Vagina (tissue), 2 donors: ENCODE data around the gene QKI.

Source experiments
- POLR2AphosphoS5 ChIP-seq, 2 donors: sonication (generic); formaldehyde crosslinking; IDR thresholded peaks; one replicate each; pipeline ENCODE4 v1.9.0; 2017; ENCODE audit warnings: antibody characterized with exemption in 2 of 2, mild to moderate bottlenecking in 2 of 2, low read depth in 1 of 2; ENCODE audit not compliant: insufficient read depth in 1 of 2
- TF ChIP-seq, protein P1 (sequence below), 3 experiments: fragments of 450-650 bp in 2 of 3; fragments of 200-600 bp in 1 of 3; sonication (generic) in 1 of 3; IDR thresholded peaks; one replicate each; pipeline ENCODE4 v1.5.1; 2017 to 2019; ENCODE audit warnings: antibody characterized with exemption in 3 of 3, mild to moderate bottlenecking in 2 of 3, moderate library complexity in 2 of 3

DNA sequence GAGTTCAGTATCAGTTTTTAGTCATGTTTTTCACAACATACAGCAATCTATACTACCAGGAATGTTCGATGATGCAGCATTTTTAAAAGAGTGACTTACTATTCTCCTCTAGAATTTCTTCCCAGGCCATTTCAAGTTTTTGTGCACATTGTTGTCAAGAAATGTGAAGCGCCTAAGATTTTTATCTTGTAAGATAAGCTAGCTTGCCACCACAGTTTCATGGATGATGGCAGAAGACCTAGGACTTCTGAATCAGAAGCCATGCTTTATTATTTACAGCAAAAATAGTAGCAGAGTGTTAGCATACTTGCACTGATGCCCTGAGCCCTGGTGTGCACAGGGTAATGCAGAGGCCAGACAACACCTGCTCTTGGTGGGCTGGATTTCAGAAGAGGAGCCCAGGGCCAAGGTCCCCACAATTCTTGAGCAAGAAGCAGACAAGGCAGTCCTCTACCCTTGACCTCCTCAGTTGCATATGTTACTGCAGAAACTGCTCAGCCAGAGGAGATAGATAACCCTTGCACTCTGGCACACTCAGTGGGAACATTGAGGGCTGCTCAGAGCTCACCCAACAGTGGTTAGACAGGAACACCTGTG, 99.2 kb downstream of the QKI start:
- TF ChIP-seq, protein P1, sequence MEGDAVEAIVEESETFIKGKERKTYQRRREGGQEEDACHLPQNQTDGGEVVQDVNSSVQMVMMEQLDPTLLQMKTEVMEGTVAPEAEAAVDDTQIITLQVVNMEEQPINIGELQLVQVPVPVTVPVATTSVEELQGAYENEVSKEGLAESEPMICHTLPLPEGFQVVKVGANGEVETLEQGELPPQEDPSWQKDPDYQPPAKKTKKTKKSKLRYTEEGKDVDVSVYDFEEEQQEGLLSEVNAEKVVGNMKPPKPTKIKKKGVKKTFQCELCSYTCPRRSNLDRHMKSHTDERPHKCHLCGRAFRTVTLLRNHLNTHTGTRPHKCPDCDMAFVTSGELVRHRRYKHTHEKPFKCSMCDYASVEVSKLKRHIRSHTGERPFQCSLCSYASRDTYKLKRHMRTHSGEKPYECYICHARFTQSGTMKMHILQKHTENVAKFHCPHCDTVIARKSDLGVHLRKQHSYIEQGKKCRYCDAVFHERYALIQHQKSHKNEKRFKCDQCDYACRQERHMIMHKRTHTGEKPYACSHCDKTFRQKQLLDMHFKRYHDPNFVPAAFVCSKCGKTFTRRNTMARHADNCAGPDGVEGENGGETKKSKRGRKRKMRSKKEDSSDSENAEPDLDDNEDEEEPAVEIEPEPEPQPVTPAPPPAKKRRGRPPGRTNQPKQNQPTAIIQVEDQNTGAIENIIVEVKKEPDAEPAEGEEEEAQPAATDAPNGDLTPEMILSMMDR (IDR thresholded peaks at IDR 0.05): no peak
- TF ChIP-seq POLR2AphosphoS5 (IDR thresholded peaks at IDR 0.05; ENCODE audit: insufficient read depth in 1 of 2, low read depth in 1 of 2): no peak
